ENCODE data around the gene PREB.

PREB gene

GRCh38 chr2:27154488-27154887 is 20.1 kb upstream of the PREB start:
- ChIA-PET POLR2A (no interaction called here), CTCF (interaction anchor here (0.7 to 7.1 kb wide), 4 partner anchors 13 to 182 kb away, joined by 3 to 30 read pairs (median 3); no protein-coding TSS in a partner anchor)
- TF ChIP-seq CTCF (IDR thresholded peaks at IDR 0.05; ENCODE audit: control extremely low read depth, extremely low read depth, low read depth, missing control alignments) = no peak
- DNase-seq (ENCODE audit: extremely low spot score) = no peak

GRCh38 chr2:27152796-27153464 is 18.5 kb upstream of the PREB start:
- ChIA-PET CTCF (interaction anchor here (0.9 to 7.1 kb wide), 7 partner anchors 11 to 129 kb away, joined by 3 to 30 read pairs (median 3); partner anchors contain the start of gene TRIM54), POLR2A (no interaction called here)
- no peak for DNase-seq (ENCODE audit: extremely low spot score)
- TF ChIP-seq CTCF (IDR thresholded peaks at IDR 0.05; ENCODE audit: control extremely low read depth, extremely low read depth, low read depth, missing control alignments) = no peak

- ChIA-PET CTCF (interaction anchor here (0.9 to 7.1 kb wide), 8 partner anchors 10 to 130 kb away, joined by 3 to 30 read pairs (median 4); partner anchors contain the start of gene TRIM54), POLR2A (interaction anchor here (0.6 kb wide), 1 partner anchor 40 kb away, joined by 3 read pairs; no protein-coding TSS in a partner anchor)
- no peak for TF ChIP-seq CTCF (IDR thresholded peaks at IDR 0.05; ENCODE audit: control extremely low read depth, extremely low read depth, low read depth, missing control alignments)
- no peak for DNase-seq (ENCODE audit: extremely low spot score)
These were observed 17.8 kb upstream of the PREB start for GRCh38 chr2:27152102-27152795.

- POLR2A ChIA-PET = no interaction called here
- DNase-seq (ENCODE audit: extremely low spot score) = no peak
- TF ChIP-seq CTCF (IDR thresholded peaks at IDR 0.05; ENCODE audit: control extremely low read depth, extremely low read depth, low read depth, missing control alignments) = no peak
- CTCF ChIA-PET = interaction anchor here (0.8 to 7.1 kb wide), 4 partner anchors 17 to 129 kb away, joined by 3 to 30 read pairs (median 5); no protein-coding TSS in a partner anchor
These were observed 16.3 kb upstream of the PREB start for GRCh38 chr2:27150639-27151230.

- DNase-seq (ENCODE audit: extremely low spot score) = no peak
- POLR2A ChIA-PET = interaction anchor here (0.6 kb wide), 1 partner anchor 464 kb away, joined by 3 read pairs; no protein-coding TSS in a partner anchor
- TF ChIP-seq CTCF (IDR thresholded peaks at IDR 0.05; ENCODE audit: control extremely low read depth, extremely low read depth, low read depth, missing control alignments) = no peak
- CTCF ChIA-PET = interaction anchor here (1.3 to 7.1 kb wide), 3 partner anchors 15 to 130 kb away, joined by 3 to 30 read pairs (median 7); partner anchors contain the start of gene PREB
These were observed 15.4 kb upstream of the PREB start for GRCh38 chr2:27149570-27150405.
